Activated CD8-positive, alpha-beta T cell treated with anti-CD3 and anti-CD28 coated beads for 36 hours (primary cell): Measurements from ENCODE around the gene SRPK2. TPM values are rescaled to one million over a fixed set of nuclear protein-coding genes. Genes with fewer than 3 reads are reported as not detected.

Experiments
- ATAC-seq: fragments of 200-7000 bp; cut with Tn5 transposase; one replicate; pipeline ENCODE4 v1.10.0; 2021; ENCODE audit warnings: mild to moderate bottlenecking, moderate library complexity
- CTCF ChIA-PET: fragments of 350-600 bp; sonication (Branson Sonifier 250); formaldehyde crosslinking; loops from one replicate; lab custom pipeline; 2021; ENCODE audit warnings: antibody characterized with exemption; lab: Charles Lee
- POLR2A ChIA-PET: fragments of 350-600 bp; sonication (Branson Sonifier 250); formaldehyde crosslinking; loops from one replicate; lab custom pipeline; 2021; ENCODE audit warnings: antibody characterized with exemption; lab: Charles Lee
- DNase-seq: peaks from one replicate; pipeline ENCODE4 v3.0.0-alpha.2; 2020
- H3K27ac Mint-ChIP-seq: one replicate; pipeline ENCODE4 v1.8.0; 2021; ENCODE audit warnings: mild to moderate bottlenecking, mixed read lengths
- H3K27me3 Mint-ChIP-seq: one replicate; pipeline ENCODE4 v1.8.0; 2021; ENCODE audit warnings: mixed read lengths
- H3K36me3 Mint-ChIP-seq: one replicate; pipeline ENCODE4 v1.8.0; 2021; ENCODE audit warnings: low read depth, mixed read lengths
- H3K4me1 Mint-ChIP-seq: one replicate; pipeline ENCODE4 v1.8.0; 2021; ENCODE audit warnings: low read depth, mixed read lengths
- H3K4me3 Mint-ChIP-seq: one replicate; pipeline ENCODE4 v1.8.0; 2021; ENCODE audit warnings: mild to moderate bottlenecking, moderate library complexity, mixed read lengths
- H3K9me3 Mint-ChIP-seq: one replicate; pipeline ENCODE4 v1.8.0; 2021; ENCODE audit warnings: mixed read lengths
- intact Hi-C: fragments of 100-400 bp; cut with micrococcal nuclease; formaldehyde crosslinking; loops from one replicate; pipeline ENCODE4 v1.10.0; 2022
- total RNA-seq, 2 experiments: library from RNA; stranded (reverse); gene quantifications; one replicate each; pipeline ENCODE4 v1.2.3, GENCODE V29; 2021
- TF ChIP-seq, protein P1 (sequence below): fragments of 200-600 bp; IDR thresholded peaks from one replicate; pipeline ENCODE4 v1.8.0; 2022; ENCODE audit warnings: antibody characterized with exemption, mild to moderate bottlenecking

The SRPK2 gene
- total RNA-seq, 2 experiments from 2014 or later = 32.9 to 33.5 TPM

DNA sequence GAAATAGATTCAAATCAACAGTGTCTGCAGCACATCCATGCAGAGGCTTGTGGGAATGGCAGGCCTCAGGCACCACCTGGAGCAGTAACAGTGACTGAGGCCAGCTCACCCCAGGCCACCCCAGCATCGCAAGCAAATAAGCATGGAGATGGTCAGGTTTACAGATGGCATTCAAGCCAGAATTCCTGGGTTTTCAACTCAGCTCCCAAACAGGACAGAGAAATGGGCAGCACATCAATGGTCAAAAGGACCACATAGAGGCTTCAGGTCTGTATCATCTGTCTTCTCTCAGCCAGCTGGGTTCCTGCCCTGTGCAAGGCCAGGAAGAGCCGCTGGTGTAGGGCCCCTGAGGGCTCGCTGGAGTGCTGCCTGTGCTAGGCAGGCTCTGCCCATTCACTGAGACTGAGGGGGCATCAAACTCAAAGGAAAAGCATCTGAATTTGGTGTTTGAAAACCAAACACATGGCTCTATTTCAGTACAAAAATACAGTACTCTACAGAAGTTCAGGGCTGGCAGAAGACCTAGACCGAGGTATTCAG is 262.2 kb downstream of the SRPK2 start:
- peak; percentile 38 for ATAC-seq
- Mint-ChIP-seq H3K4me3 (no peak overlapping the region), H3K36me3 (peaks cover 11% of the 10 kb centered on the region), H3K4me1 (peaks cover 40% of the 10 kb centered on the region), H3K27me3 (no peaks in the 10 kb centered on the region), H3K27ac (peak overlapping the region; percentile 67), H3K9me3 (no peaks in the 10 kb centered on the region)
- TF ChIP-seq, protein P1, sequence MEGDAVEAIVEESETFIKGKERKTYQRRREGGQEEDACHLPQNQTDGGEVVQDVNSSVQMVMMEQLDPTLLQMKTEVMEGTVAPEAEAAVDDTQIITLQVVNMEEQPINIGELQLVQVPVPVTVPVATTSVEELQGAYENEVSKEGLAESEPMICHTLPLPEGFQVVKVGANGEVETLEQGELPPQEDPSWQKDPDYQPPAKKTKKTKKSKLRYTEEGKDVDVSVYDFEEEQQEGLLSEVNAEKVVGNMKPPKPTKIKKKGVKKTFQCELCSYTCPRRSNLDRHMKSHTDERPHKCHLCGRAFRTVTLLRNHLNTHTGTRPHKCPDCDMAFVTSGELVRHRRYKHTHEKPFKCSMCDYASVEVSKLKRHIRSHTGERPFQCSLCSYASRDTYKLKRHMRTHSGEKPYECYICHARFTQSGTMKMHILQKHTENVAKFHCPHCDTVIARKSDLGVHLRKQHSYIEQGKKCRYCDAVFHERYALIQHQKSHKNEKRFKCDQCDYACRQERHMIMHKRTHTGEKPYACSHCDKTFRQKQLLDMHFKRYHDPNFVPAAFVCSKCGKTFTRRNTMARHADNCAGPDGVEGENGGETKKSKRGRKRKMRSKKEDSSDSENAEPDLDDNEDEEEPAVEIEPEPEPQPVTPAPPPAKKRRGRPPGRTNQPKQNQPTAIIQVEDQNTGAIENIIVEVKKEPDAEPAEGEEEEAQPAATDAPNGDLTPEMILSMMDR = no peak
- intact Hi-C loops = no loop called here
- DNase-seq = no peak
- ChIA-PET POLR2A (interaction anchor here (0.9 kb wide), 1 partner anchor 11 kb away, joined by 3 read pairs; no protein-coding TSS in a partner anchor), CTCF (interaction anchor here (1.5 kb wide), 1 partner anchor 204 kb away, joined by 6 read pairs; no protein-coding TSS in a partner anchor)

DNA sequence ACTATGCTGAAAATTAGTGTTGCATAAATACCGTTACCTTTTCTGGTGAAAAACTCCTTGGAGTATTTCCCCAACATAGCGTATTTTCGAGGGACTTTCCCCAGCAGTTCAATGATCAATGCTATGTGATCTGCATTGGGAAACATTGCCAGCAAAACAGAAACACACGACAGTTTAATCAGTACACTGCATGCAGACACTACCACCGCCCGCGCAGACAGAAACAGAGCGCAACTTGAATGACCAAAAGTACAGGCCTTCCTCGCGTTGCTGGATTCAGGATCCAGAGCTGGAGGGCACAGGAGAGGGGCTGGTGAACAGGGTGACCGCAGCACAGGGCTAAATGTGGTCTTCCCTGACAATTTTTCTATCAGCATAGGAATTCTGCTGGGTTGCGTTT is 263.0 kb downstream of the SRPK2 start:
- Mint-ChIP-seq H3K4me1 (peaks cover 35% of the 10 kb centered on the region), H3K9me3 (no peaks in the 10 kb centered on the region), H3K4me3 (no peak overlapping the region), H3K27me3 (no peaks in the 10 kb centered on the region), H3K27ac (no peak overlapping the region), H3K36me3 (peaks cover 15% of the 10 kb centered on the region)
- no peak for ATAC-seq
- no peak for DNase-seq
- ChIA-PET CTCF (interaction anchor here (1.2 kb wide), 1 partner anchor 10 kb away, joined by 4 read pairs; no protein-coding TSS in a partner anchor), POLR2A (interaction anchor here (0.7 to 1.1 kb wide), 2 partner anchors 11 to 260 kb away, joined by 3 read pairs; no protein-coding TSS in a partner anchor)
- intact Hi-C loops = no loop called here
- TF ChIP-seq, protein P1 = no peak

GRCh38 chr7:105122619-105123018 is 266.1 kb downstream of the SRPK2 start:
- no peak overlapping the region for H3K4me3 Mint-ChIP-seq
- no peaks in the 10 kb centered on the region for H3K27me3 Mint-ChIP-seq
- H3K27ac Mint-ChIP-seq = peak overlapping the region; percentile 28
- peaks cover 49% of the 10 kb centered on the region for H3K4me1 Mint-ChIP-seq
- intact Hi-C loops = no loop called here
- ChIA-PET POLR2A (no interaction called here), CTCF (interaction anchor here (2.1 to 2.2 kb wide), 2 partner anchors 18 to 141 kb away, joined by 6 to 8 read pairs; no protein-coding TSS in a partner anchor)
- TF ChIP-seq, protein P1 = no peak
- DNase-seq (no peak), ATAC-seq (no peak)
- H3K36me3 Mint-ChIP-seq = peaks cover 16% of the 10 kb centered on the region
- no peaks in the 10 kb centered on the region for H3K9me3 Mint-ChIP-seq

DNA sequence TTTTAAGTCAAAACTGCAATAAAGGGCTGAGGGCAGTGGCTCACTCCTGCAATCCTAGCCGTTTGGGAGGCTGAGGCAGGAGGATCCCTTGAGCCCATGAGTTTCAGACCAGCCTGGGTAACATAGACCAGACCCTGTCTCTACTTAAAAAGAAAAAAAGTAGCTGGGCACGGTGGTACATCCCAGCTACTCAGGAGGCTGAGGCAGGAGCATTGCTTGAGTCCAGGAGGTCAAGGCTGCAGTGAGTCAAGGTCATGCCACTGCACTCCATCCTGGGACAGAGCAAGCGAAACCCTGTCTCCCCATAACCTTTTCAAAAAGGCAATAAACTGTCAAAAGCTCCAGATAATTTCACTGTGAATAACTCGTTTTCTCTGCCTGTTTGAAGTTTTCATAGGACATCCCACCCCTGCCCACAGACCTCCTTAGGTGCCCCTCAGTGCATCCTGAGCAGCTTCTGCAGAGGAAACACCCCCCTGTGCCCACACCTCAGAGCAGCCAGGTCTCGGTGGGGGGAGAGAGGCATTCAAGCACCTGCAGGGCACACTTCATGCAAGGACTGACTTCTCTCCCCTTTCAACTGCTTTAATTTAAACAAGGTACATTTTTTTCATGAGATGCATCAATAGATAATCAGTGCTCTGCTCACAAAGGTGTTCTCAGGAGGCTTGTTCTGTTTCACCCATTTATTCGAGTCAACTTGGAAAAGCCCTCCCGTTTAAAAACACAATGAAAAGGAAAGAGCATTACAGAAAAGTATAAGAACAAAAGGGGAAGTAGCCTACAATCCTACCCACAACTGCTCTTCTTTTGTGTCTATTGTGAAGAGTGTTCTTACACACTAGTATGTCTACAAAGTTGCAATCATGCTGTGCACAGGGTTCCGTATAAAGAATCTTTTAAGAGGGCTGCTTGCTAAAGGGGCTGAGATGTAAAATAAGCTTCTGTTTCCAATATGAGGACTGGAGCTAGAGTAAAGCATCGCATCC is 269.8 kb downstream of the SRPK2 start:
- no peak for DNase-seq
- Mint-ChIP-seq H3K27me3 (no peaks in the 10 kb centered on the region), H3K4me1 (peaks cover 33% of the 10 kb centered on the region), H3K4me3 (no peak overlapping the region), H3K9me3 (no peaks in the 10 kb centered on the region), H3K36me3 (peaks cover 31% of the 10 kb centered on the region), H3K27ac (peak overlapping the region; percentile 49)
- ChIA-PET CTCF (interaction anchor here (1.1 to 2.6 kb wide), 5 partner anchors 9 to 218 kb away, joined by 3 to 11 read pairs (median 3); no protein-coding TSS in a partner anchor), POLR2A (interaction anchor here (0.7 to 0.9 kb wide), 2 partner anchors 86 to 234 kb away, joined by 3 read pairs; no protein-coding TSS in a partner anchor)
- peak; percentile 60 for ATAC-seq
- intact Hi-C loops = no loop called here
- TF ChIP-seq, protein P1 = no peak
